Measurements from ENCODE around the gene CRACR2A. TPM values are rescaled to one million over a fixed set of nuclear protein-coding genes. Genes with fewer than 3 reads are reported as not detected.

Gene CRACR2A
- total RNA-seq, 1 experiment from 2014 or later: 17.9 TPM

- DNase-seq (ENCODE audit: low read depth): no peak
Measured at GRCh38 chr12:3725388-3726115, 27.4 kb downstream of the CRACR2A start.

GRCh38 chr12:3723916-3724805 lies 28.7 kb downstream of the CRACR2A start:
- DNase-seq (ENCODE audit: low read depth): no peak

- DNase-seq (ENCODE audit: low read depth): no peak
Measured at GRCh38 chr12:3722368-3722767, 30.5 kb downstream of the CRACR2A start.

- DNase-seq (ENCODE audit: low read depth): no peak
Measured at GRCh38 chr12:3720772-3721171, 32.1 kb downstream of the CRACR2A start.

- no peak for DNase-seq (ENCODE audit: low read depth)
Measured at GRCh38 chr12:3718100-3718499, 34.8 kb downstream of the CRACR2A start.

GRCh38 chr12:3717283-3717898 lies 35.5 kb downstream of the CRACR2A start:
- DNase-seq (ENCODE audit: low read depth): no peak

- DNase-seq (ENCODE audit: low read depth): no peak
Measured at GRCh38 chr12:3715999-3716398, 36.9 kb downstream of the CRACR2A start.

- no peak for DNase-seq (ENCODE audit: low read depth)
Measured at GRCh38 chr12:3713947-3714346, 39.0 kb downstream of the CRACR2A start.

GRCh38 chr12:3713483-3713882 lies 39.4 kb downstream of the CRACR2A start:
- DNase-seq (ENCODE audit: low read depth): no peak

- DNase-seq (ENCODE audit: low read depth): no peak
Measured at GRCh38 chr12:3712209-3712992, 40.5 kb downstream of the CRACR2A start.

GRCh38 chr12:3705354-3705675 lies 47.6 kb downstream of the CRACR2A start:
- DNase-seq (ENCODE audit: low read depth): no peak

GRCh38 chr12:3704512-3705353 lies 48.2 kb downstream of the CRACR2A start:
- DNase-seq (ENCODE audit: low read depth): peak; percentile 51

GRCh38 chr12:3700861-3701260 lies 52.0 kb downstream of the CRACR2A start:
- peak; percentile 18 for DNase-seq (ENCODE audit: low read depth)

GRCh38 chr12:3698218-3698974 lies 54.5 kb downstream of the CRACR2A start:
- peak; percentile 95 for DNase-seq (ENCODE audit: low read depth)

GRCh38 chr12:3697311-3697870 lies 55.5 kb downstream of the CRACR2A start:
- peak; percentile 9 for DNase-seq (ENCODE audit: low read depth)

- DNase-seq (ENCODE audit: low read depth): no peak
Measured at GRCh38 chr12:3694673-3695072, 58.2 kb downstream of the CRACR2A start.

GRCh38 chr12:3692616-3693365 lies 60.1 kb downstream of the CRACR2A start:
- DNase-seq (ENCODE audit: low read depth): no peak

- DNase-seq (ENCODE audit: low read depth): no peak
Measured at GRCh38 chr12:3686463-3686862, 66.4 kb downstream of the CRACR2A start.

- no peak for DNase-seq (ENCODE audit: low read depth)
Measured at GRCh38 chr12:3685830-3686229, 67.1 kb downstream of the CRACR2A start.
